Endothelial cell of umbilical vein (primary cell): ENCODE measurements around the gene RAB31. TPM values are rescaled to one million over a fixed set of nuclear protein-coding genes. Genes with fewer than 3 reads are reported as not detected.

Source experiments
- BruUV-seq: library from RNA; stranded (reverse); fragments of 400-500 nt; replicated peaks from 2 replicates; lab custom pipeline; 2021; lab: Mats Ljungman, UMichigan
- CTCF ChIA-PET: fragments of 300-600, 350-600 bp; sonication (Branson Sonifier 250); formaldehyde crosslinking; loops from one replicate; lab custom pipeline; 2021; ENCODE audit warnings: antibody characterized with exemption, inconsistent platforms; lab: Charles Lee
- POLR2A ChIA-PET: fragments of 300-600, 350-600 bp; sonication (Branson Sonifier 250); formaldehyde crosslinking; loops from one replicate; lab custom pipeline; 2021; ENCODE audit warnings: antibody characterized with exemption, inconsistent platforms; lab: Charles Lee
- DNase-seq: peaks from one replicate; pipeline ENCODE4 v3.0.0-alpha.2; 2011; ENCODE audit warnings: low read depth, low spot score
- FAIRE-seq: peaks from 2 replicates; lab custom pipeline; 2011; peaks lifted over from hg19 to GRCh38; lab: Jason Lieb, UNC
- H2AFZ ChIP-seq: 2 replicates; pipeline ENCODE4 v1.6.0; 2012; ENCODE audit warnings: low read depth, low read length, control low read depth, inconsistent platforms
- H3K27ac ChIP-seq: 2 replicates; pipeline ENCODE4 v1.5.1; 2011; ENCODE audit warnings: low read depth, mild to moderate bottlenecking, control low read depth, low read length, moderate library complexity; ENCODE audit not compliant: insufficient read depth
- H3K27me3 ChIP-seq, 2 experiments: 2 replicates each; pipeline versions ENCODE4 v1.6.0 to v1.6.1; 2011; ENCODE audit warnings: low read length in 2 of 2, mixed read lengths in 1 of 2; ENCODE audit not compliant: control insufficient read depth in 2 of 2, insufficient read depth in 2 of 2
- H3K36me3 ChIP-seq, 2 experiments: 2 replicates in 1 of 2; 3 replicates in 1 of 2; pipeline ENCODE4 v1.5.1; 2011; ENCODE audit warnings: low read length in 2 of 2, mild to moderate bottlenecking in 1 of 2, moderate library complexity in 1 of 2; ENCODE audit not compliant: control insufficient read depth in 2 of 2, insufficient read depth in 2 of 2; ENCODE audit errors: extremely low read depth in 1 of 2
- H3K4me1 ChIP-seq: 3 replicates; pipeline ENCODE4 v1.5.1; 2011; ENCODE audit warnings: mild to moderate bottlenecking, low read length; ENCODE audit not compliant: control insufficient read depth, insufficient read depth; ENCODE audit errors: extremely low read depth
- H3K4me2 ChIP-seq: 2 replicates; pipeline ENCODE4 v1.6.1; 2011; ENCODE audit warnings: low read length, control low read depth, mixed read lengths; ENCODE audit not compliant: insufficient read depth
- H3K4me3 ChIP-seq, 3 experiments: fragments of 200-600 bp in 1 of 3; sonication (generic), shearing (Covaris generic) in 1 of 3; replicated peaks in 1 of 3; 2 replicates each; pipeline ENCODE4 v1.5.1; 2011 to 2016; ENCODE audit warnings: control low read depth in 3 of 3, low read length in 3 of 3, mild to moderate bottlenecking in 2 of 3, inconsistent platforms in 1 of 3, low read depth in 1 of 3, moderate library complexity in 1 of 3; ENCODE audit not compliant: insufficient read depth in 1 of 3
- H3K79me2 ChIP-seq: 2 replicates; pipeline ENCODE4 v1.6.0; 2012; ENCODE audit warnings: low read length, inconsistent platforms; ENCODE audit not compliant: control insufficient read depth, insufficient read depth
- H3K9ac ChIP-seq: replicated peaks from 2 replicates; pipeline ENCODE3; 2011; ENCODE audit warnings: low read length, control low read depth; ENCODE audit not compliant: insufficient read depth; ENCODE audit errors: extremely low read depth
- H3K9me1 ChIP-seq: replicated peaks from 3 replicates; pipeline ENCODE4 v1.6.0; 2011; ENCODE audit warnings: mild to moderate bottlenecking, low read length; ENCODE audit not compliant: control insufficient read depth, insufficient read depth; ENCODE audit errors: extremely low read depth
- H3K9me3 ChIP-seq: replicated peaks from 2 replicates; pipeline ENCODE4 v1.5.1; 2012; ENCODE audit warnings: low read length, inconsistent platforms; ENCODE audit not compliant: control insufficient read depth, insufficient read depth
- H4K20me1 ChIP-seq: replicated peaks from 2 replicates; pipeline ENCODE3; 2011; ENCODE audit warnings: mild to moderate bottlenecking, low read length; ENCODE audit not compliant: control insufficient read depth, insufficient read depth; ENCODE audit errors: extremely low read depth
- CTCF ChIP-seq, 2 donors: IDR thresholded peaks; 1 replicate in 1 of 2; 2 replicates in 1 of 2; pipeline ENCODE4 v1.5.1; 2011; ENCODE audit warnings: low read length in 2 of 2, mild to moderate bottlenecking in 2 of 2, moderate library complexity in 2 of 2, control low read depth in 1 of 2, inconsistent platforms in 1 of 2, low read depth in 1 of 2; ENCODE audit not compliant: insufficient read depth in 1 of 2; ENCODE audit errors: extremely low read depth in 1 of 2
- EZH2 ChIP-seq: IDR thresholded peaks from 2 replicates; pipeline ENCODE4 v1.6.1; 2012; ENCODE audit warnings: borderline replicate concordance, low read depth, mild to moderate bottlenecking, moderate library complexity, low read length, inconsistent platforms; ENCODE audit not compliant: severe bottlenecking
- FOS ChIP-seq: IDR thresholded peaks from 2 replicates; pipeline ENCODE4 v1.6.1; 2011; ENCODE audit warnings: mild to moderate bottlenecking, low read length, moderate library complexity, borderline replicate concordance; ENCODE audit not compliant: insufficient read depth
- GATA2 ChIP-seq: IDR thresholded peaks from 2 replicates; pipeline ENCODE4 v1.7.0; 2011; ENCODE audit warnings: low read depth, mild to moderate bottlenecking, moderate library complexity, mixed read lengths, low read length; ENCODE audit not compliant: insufficient read length, insufficient read depth
- JUN ChIP-seq: IDR thresholded peaks from 2 replicates; pipeline ENCODE4 v1.6.1; 2011; ENCODE audit warnings: borderline replicate concordance, low read depth; ENCODE audit not compliant: insufficient read length, insufficient read depth
- MYC ChIP-seq: IDR thresholded peaks from one replicate; pipeline ENCODE4 v1.6.1; 2011; ENCODE audit warnings: mild to moderate bottlenecking, low read depth, low read length
- POLR2A ChIP-seq: IDR thresholded peaks from 2 replicates; pipeline ENCODE4 v1.6.1; 2012; ENCODE audit warnings: low read depth, mild to moderate bottlenecking, control low read depth, low read length
- POLR2AphosphoS5 ChIP-seq: IDR thresholded peaks from 2 replicates; pipeline ENCODE4 v1.6.1; 2012; ENCODE audit warnings: low read depth, mild to moderate bottlenecking, control low read depth, low read length, moderate library complexity; ENCODE audit not compliant: insufficient read depth
- dilution Hi-C: fragments of 300-500 bp; cut with MboI; formaldehyde crosslinking; loops from one replicate; pipeline ENCODE4 v1.15.0; 2019; ENCODE audit warnings: low sequenced_read_pairs; ENCODE audit not compliant: extremely low pct_ligation_motif_present
- intact Hi-C: fragments of 100-400 bp; cut with micrococcal nuclease; formaldehyde crosslinking; loops from one replicate; pipeline ENCODE4 v1.10.0; 2022
- polyA plus RNA-seq, 4 experiments: library from polyadenylated mRNA; depleted of rRNA in 3 of 4; stranded (reverse) in 3 of 4; unstranded in 1 of 4; fragments of >200 nt; gene quantifications; 2 replicates each; pipeline versions ENCODE4 v1.2.1 to v1.2.3, GENCODE V29; 2011 to 2012; ENCODE audit warnings: missing spikeins in 1 of 4
- total RNA-seq: library from RNA; stranded (reverse); gene quantifications from 2 replicates; pipeline ENCODE4 v1.2.3, GENCODE V29; 2021
- TF ChIP-seq, protein P1 (sequence below): IDR thresholded peaks from 2 replicates; pipeline ENCODE4 v1.6.1; 2011; ENCODE audit not compliant: insufficient read depth, insufficient read length

The RAB31 gene
- total and polyA plus RNA-seq, 2 donors (not counting 3 experiments of a cell fraction or from before 2014, with no cell fraction given), result 30.5 TPM

DNA sequence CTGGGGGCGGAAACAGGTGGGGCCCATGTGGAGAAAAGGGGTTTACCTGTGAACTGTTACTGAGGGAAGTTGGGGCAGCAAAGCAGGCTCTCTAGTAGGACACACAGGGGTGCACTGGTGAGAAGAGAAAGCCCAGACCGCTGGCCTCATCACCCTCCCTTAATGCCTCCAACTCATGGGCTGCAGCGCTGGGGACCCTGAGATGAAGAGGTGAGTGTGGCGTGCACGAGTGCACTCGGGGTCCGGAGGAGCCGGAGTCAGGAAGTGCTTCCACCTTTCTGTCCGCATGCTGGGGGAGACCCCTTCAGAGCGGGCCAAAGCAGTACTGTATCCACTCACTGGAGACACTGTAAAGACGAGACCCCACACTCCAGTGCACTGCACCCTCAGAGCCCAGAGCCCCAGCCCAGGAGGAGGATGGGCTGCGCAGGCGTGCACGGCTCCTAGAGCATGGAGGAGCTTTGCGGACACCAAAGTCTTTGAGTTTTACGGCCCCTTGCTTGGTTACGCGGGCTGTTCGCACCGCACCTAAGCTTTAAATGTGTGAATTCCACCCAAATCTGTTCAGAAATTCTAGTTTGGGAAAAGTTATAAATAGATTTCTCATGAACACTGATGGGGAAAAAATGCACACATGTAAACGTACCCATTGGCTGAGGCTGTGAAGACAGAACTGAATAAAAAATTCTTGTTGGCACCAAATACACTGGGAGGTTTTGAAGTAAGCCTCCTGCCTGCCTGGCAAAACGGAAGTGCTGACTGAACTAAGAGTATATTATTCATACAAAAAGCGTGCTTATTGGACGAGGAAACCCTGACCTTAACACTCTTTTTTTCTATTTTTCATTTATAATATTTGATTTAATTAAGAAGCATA lies 48.4 kb upstream of the RAB31 start:
- Histone ChIP-seq H3K9me1 (no peaks in the 10 kb centered on the region), H3K36me3 (no peaks in the 10 kb centered on the region), H3K9ac (no peak overlapping the region), H4K20me1 (no peaks in the 10 kb centered on the region), H3K4me3 (no peak overlapping the region), H3K9me3 (no peaks in the 10 kb centered on the region), H3K4me2 (no peak overlapping the region), H3K27ac (no peak overlapping the region), H2AFZ (no peak overlapping the region), H3K4me1 (no peaks in the 10 kb centered on the region), H3K79me2 (no peaks in the 10 kb centered on the region), H3K27me3 (no peaks in the 10 kb centered on the region)
- dilution Hi-C loops (no loop called here), intact Hi-C loops (no loop called here)
- no peak for FAIRE-seq
- no peak for DNase-seq
- ChIA-PET CTCF (interaction anchor here (0.8 to 5.2 kb wide), 3 partner anchors 10 to 85 kb away, joined by 3 to 30 read pairs (median 5); no protein-coding TSS in a partner anchor), POLR2A (no interaction called here)
- TF ChIP-seq FOS (no peak), MYC (no peak), GATA2 (no peak), EZH2 (no peak), POLR2A (no peak), CTCF (IDR thresholded peaks at IDR 0.05; ENCODE audit: extremely low read depth in 1 of 2, insufficient read depth in 1 of 2, low read depth in 1 of 2, low read length in 2 of 2) (no peak), POLR2AphosphoS5 (no peak), JUN (no peak)
- TF ChIP-seq, protein P1, sequence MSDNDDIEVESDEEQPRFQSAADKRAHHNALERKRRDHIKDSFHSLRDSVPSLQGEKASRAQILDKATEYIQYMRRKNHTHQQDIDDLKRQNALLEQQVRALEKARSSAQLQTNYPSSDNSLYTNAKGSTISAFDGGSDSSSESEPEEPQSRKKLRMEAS, result no peak
- BruUV-seq, result no TSS peak
